ENCODE data around the gene GTF3C4.

DNA sequence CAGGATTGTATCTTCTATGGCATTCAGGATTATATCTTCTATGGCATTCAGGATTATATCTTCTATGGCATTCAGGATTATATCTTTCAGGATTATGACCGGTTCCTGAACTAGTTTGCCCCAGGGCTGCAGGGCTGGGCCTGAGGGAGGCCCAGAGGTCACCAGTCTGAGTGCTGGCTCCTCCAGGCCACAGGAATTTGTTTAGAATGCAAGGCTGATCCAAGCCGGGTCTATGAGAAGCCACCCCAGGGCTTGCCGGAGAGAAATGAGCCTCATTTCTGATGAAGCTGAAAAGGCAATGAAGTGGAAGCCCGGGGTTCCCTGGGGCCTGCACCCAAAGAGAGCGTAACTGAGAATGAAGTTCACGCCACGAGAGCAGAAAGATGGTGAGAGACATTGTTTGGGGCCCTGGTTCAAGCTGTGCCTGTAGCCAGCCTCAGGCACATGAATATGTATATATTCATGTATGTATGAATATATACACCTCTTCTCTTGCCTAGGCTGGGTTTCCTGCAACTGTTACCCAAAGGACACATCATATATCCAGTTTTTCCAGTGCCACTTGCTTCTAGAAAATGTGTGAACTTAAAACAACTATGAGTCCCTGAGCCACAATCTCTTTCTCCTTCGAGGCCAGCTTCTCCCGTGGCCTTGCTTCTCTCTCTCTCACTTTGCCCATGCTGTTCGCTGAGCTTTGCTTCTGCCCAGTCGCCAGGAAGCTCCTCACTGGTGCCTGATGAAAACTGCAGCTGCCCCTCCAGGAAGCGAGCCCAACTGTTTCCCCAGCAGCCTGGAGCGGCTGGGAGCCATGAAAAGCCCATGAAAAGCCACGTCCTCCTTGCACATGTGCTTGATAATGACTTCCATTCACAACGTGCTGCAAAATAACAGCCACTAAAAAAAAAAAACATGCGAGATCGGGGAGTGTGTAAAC, 62.3 kb downstream of the GTF3C4 start:
- no peak for TF ChIP-seq CTCF (IDR thresholded peaks at IDR 0.05)
- TF ChIP-seq POLR2A (IDR thresholded peaks at IDR 0.05), result no peak

Measured in heart left ventricle (tissue), 13 donors.